Kidney epithelial cell (primary cell): Measurements from ENCODE around the gene IGFBP5. TPM values are rescaled to one million over a fixed set of nuclear protein-coding genes. Genes with fewer than 3 reads are reported as not detected.

ENCODE experiments used
- DNase-seq: peaks from one replicate; pipeline ENCODE4 v3.0.0-alpha.2; 2010; ENCODE audit warnings: low read depth
- H3K27me3 ChIP-seq: 2 replicates; pipeline ENCODE4 v1.6.0; 2011; ENCODE audit warnings: low read length; ENCODE audit not compliant: control insufficient read depth, insufficient read depth
- H3K36me3 ChIP-seq: 2 replicates; pipeline ENCODE4 v1.5.1; 2011; ENCODE audit warnings: low read length; ENCODE audit not compliant: control insufficient read depth, insufficient read depth
- H3K4me3 ChIP-seq: 2 replicates; pipeline ENCODE4 v1.5.1; 2011; ENCODE audit warnings: low read depth, mild to moderate bottlenecking, control low read depth, low read length
- CTCF ChIP-seq: IDR thresholded peaks from 2 replicates; pipeline ENCODE4 v1.5.1; 2011; ENCODE audit warnings: mild to moderate bottlenecking, moderate library complexity, low read length, control low read depth, inconsistent platforms; ENCODE audit not compliant: insufficient read depth, poor library complexity, severe bottlenecking
- total RNA-seq: library from RNA; depleted of rRNA; stranded (reverse); fragments of >200 nt; gene quantifications from 2 replicates; pipeline ENCODE4 v1.2.3, GENCODE V29; 2015

IGFBP5 gene
- total RNA-seq, 1 donor from 2014 or later, result 51.7 TPM

GRCh38 chr2:216700781-216701180 lies 5.4 kb upstream of the IGFBP5 start:
- no peaks in the 10 kb centered on the region for H3K36me3 ChIP-seq
- H3K27me3 ChIP-seq, result no peaks in the 10 kb centered on the region
- DNase-seq, result no peak
- TF ChIP-seq CTCF, result no peak
- H3K4me3 ChIP-seq, result no peak overlapping the region

GRCh38 chr2:216700088-216700567 lies 4.8 kb upstream of the IGFBP5 start:
- Histone ChIP-seq H3K36me3 (no peaks in the 10 kb centered on the region), H3K27me3 (no peaks in the 10 kb centered on the region), H3K4me3 (no peak overlapping the region)
- no peak for DNase-seq
- no peak for TF ChIP-seq CTCF

- Histone ChIP-seq H3K36me3 (no peaks in the 10 kb centered on the region), H3K4me3 (no peak overlapping the region), H3K27me3 (no peaks in the 10 kb centered on the region)
- peak; percentile 74 for TF ChIP-seq CTCF
- no peak for DNase-seq
Measured at GRCh38 chr2:216698895-216699294, 3.5 kb upstream of the IGFBP5 start.

- no peak for TF ChIP-seq CTCF
- DNase-seq, result no peak
Measured at GRCh38 chr2:216698293-216698692, 2.9 kb upstream of the IGFBP5 start.

GRCh38 chr2:216696751-216697560 lies 1.6 kb upstream of the IGFBP5 start:
- Histone ChIP-seq H3K4me3 (no peak overlapping the region), H3K36me3 (no peaks in the 10 kb centered on the region), H3K27me3 (no peaks in the 10 kb centered on the region)
- TF ChIP-seq CTCF, result peak; percentile 65
- no peak for DNase-seq

More at GRCh38 chr2:216698293-216698692, 2.9 kb upstream of the IGFBP5 start:
- Histone ChIP-seq H3K36me3 (no peaks in the 10 kb centered on the region), H3K27me3 (no peaks in the 10 kb centered on the region), H3K4me3 (no peak overlapping the region)

GRCh38 chr2:216696321-216696720 lies 972 bp upstream of the IGFBP5 start:
- DNase-seq, result no peak
- H3K36me3 ChIP-seq, result no peaks in the 10 kb centered on the region
- no peak overlapping the region for H3K4me3 ChIP-seq
- TF ChIP-seq CTCF, result no peak
- H3K27me3 ChIP-seq, result no peaks in the 10 kb centered on the region
